Inflammatory macrophage treated with lipopolysaccharide for 4 hours (primary cell): ENCODE results near the gene AHCYL2.
"Not testable (repeated sequence)": the region's sequence is repeated elsewhere in the genome, so short reads cannot be mapped to it uniquely, and the experiment has no call there.

ENCODE experiments used
- DNase-seq: peaks from one replicate; pipeline ENCODE4 v3.0.0-alpha.2; 2020

AHCYL2 gene

GRCh38 chr7:129298268-129298893, 73.6 kb downstream of the AHCYL2 start:
- DNase-seq, result peak; percentile 10

GRCh38 chr7:129299889-129300288, 75.1 kb downstream of the AHCYL2 start:
- DNase-seq, result no peak

GRCh38 chr7:129300299-129300698, 75.5 kb downstream of the AHCYL2 start:
- DNase-seq, result not testable (repeated sequence)

GRCh38 chr7:129307592-129307991, 82.8 kb downstream of the AHCYL2 start:
- no peak for DNase-seq

GRCh38 chr7:129308047-129308446, 83.2 kb downstream of the AHCYL2 start:
- DNase-seq, result no peak

- no peak for DNase-seq
Observed at GRCh38 chr7:129311429-129311828, 86.6 kb downstream of the AHCYL2 start.

GRCh38 chr7:129313282-129313681, 88.5 kb downstream of the AHCYL2 start:
- DNase-seq, result no peak

- DNase-seq, result no peak
Observed at GRCh38 chr7:129315960-129316359, 91.1 kb downstream of the AHCYL2 start.

- no peak for DNase-seq
Observed at GRCh38 chr7:129317450-129317849, 92.6 kb downstream of the AHCYL2 start.

- no peak for DNase-seq
Observed at GRCh38 chr7:129327076-129327475, 102.2 kb downstream of the AHCYL2 start.

- no peak for DNase-seq
Observed at GRCh38 chr7:129332254-129333035, 107.6 kb downstream of the AHCYL2 start.

GRCh38 chr7:129334473-129334872, 109.6 kb downstream of the AHCYL2 start:
- DNase-seq, result no peak

GRCh38 chr7:129338450-129338849, 113.6 kb downstream of the AHCYL2 start:
- DNase-seq, result no peak

GRCh38 chr7:129341212-129341611, 116.4 kb downstream of the AHCYL2 start:
- no peak for DNase-seq

- DNase-seq, result no peak
Observed at GRCh38 chr7:129341816-129342806, 117.3 kb downstream of the AHCYL2 start.

- DNase-seq, result peak; percentile 56
Observed at GRCh38 chr7:129343099-129343700, 118.4 kb downstream of the AHCYL2 start.

- no peak for DNase-seq
Observed at GRCh38 chr7:129347330-129347729, 122.5 kb downstream of the AHCYL2 start.

GRCh38 chr7:129348023-129348740, 123.4 kb downstream of the AHCYL2 start:
- DNase-seq, result no peak

GRCh38 chr7:129351320-129351719, 126.5 kb downstream of the AHCYL2 start:
- peak; percentile 73 for DNase-seq

- DNase-seq, result not testable (repeated sequence)
Observed at GRCh38 chr7:129353104-129353503, 128.3 kb downstream of the AHCYL2 start.

GRCh38 chr7:129354428-129355157, 129.8 kb downstream of the AHCYL2 start:
- peak; percentile 64 for DNase-seq
